GM12891 (cell line): ENCODE results near the gene MYBPC2.

Experiments
- POLR2A ChIP-seq: IDR thresholded peaks from 2 replicates; pipeline ENCODE4 v1.6.1; 2011; ENCODE audit warnings: low read depth, low read length, control low read depth
- POLR2AphosphoS5 ChIP-seq: IDR thresholded peaks from 2 replicates; pipeline ENCODE4 v1.6.1; 2011; ENCODE audit warnings: low read depth, low read length, control low read depth
- SPI1 ChIP-seq: IDR thresholded peaks from 2 replicates; pipeline ENCODE4 v1.6.1; 2011; ENCODE audit warnings: low read depth, low read length, control low read depth
- TAF1 ChIP-seq: IDR thresholded peaks from 2 replicates; pipeline ENCODE4 v1.6.1; 2011; ENCODE audit warnings: low read depth, low read length, control low read depth

GRCh38 chr19:50406829-50407228, 25.9 kb upstream of the MYBPC2 start:
- TF ChIP-seq TAF1 (no peak), POLR2AphosphoS5 (no peak), POLR2A (no peak), SPI1 (no peak)
